HepG2 (cell line): Measurements from ENCODE around the gene NTN5. TPM values are rescaled to one million over a fixed set of nuclear protein-coding genes. Genes with fewer than 3 reads are reported as not detected.

ENCODE experiments used
- AGO2 ChIP-seq: fragments of 200-400 bp; formaldehyde crosslinking; optimal IDR thresholded peaks from 2 replicates; pipeline ENCODE3; 2017; ENCODE audit warnings: mild to moderate bottlenecking, low read depth, low read length, moderate library complexity
- ARNTL ChIP-seq: sonication (generic); formaldehyde crosslinking; IDR thresholded peaks from 2 replicates; pipeline ENCODE4 v1.4.0; 2020; ENCODE audit warnings: mild to moderate bottlenecking, missing genetic modification reagents
- FOXK1 ChIP-seq: sonication (generic); formaldehyde crosslinking; IDR thresholded peaks from 2 replicates; pipeline ENCODE4 v1.4.0; 2020; ENCODE audit warnings: low read depth, missing genetic modification reagents, borderline replicate concordance
- GABPB1 ChIP-seq: IDR thresholded peaks from 2 replicates; pipeline ENCODE4 v1.6.1; 2016; ENCODE audit warnings: mild to moderate bottlenecking, missing genetic modification reagents, moderate library complexity, missing compliant biosample characterization
- HIVEP1 ChIP-seq: sonication (generic); formaldehyde crosslinking; IDR thresholded peaks from 2 replicates; pipeline ENCODE4 v1.4.0; 2020; ENCODE audit warnings: mild to moderate bottlenecking, missing genetic modification reagents
- HNRNPH1 ChIP-seq: fragments of 200-400 bp; formaldehyde crosslinking; optimal IDR thresholded peaks from 2 replicates; pipeline ENCODE3; 2017; ENCODE audit warnings: mild to moderate bottlenecking, low read depth, low read length
- MAFG ChIP-seq: sonication (generic); formaldehyde crosslinking; IDR thresholded peaks from 2 replicates; pipeline ENCODE4 v1.5.1; 2020; ENCODE audit warnings: mild to moderate bottlenecking, missing genetic modification reagents
- NFYC ChIP-seq: IDR thresholded peaks from 2 replicates; pipeline ENCODE4 v1.6.1; 2016; ENCODE audit warnings: missing genetic modification reagents, missing compliant biosample characterization
- POLR2A ChIP-seq, 2 experiments: IDR thresholded peaks; 2 replicates each; pipeline ENCODE4 v1.6.1; 2011; ENCODE audit warnings: low read depth in 2 of 2, low read length in 2 of 2, mild to moderate bottlenecking in 1 of 2, moderate library complexity in 1 of 2; ENCODE audit not compliant: insufficient read depth in 1 of 2
- POLR2AphosphoS2 ChIP-seq: IDR thresholded peaks from 2 replicates; pipeline ENCODE4 v1.6.1; 2011; ENCODE audit warnings: low read depth, low read length, improper control_type of control experiment
- REL ChIP-seq: sonication (generic); formaldehyde crosslinking; conservative IDR thresholded peaks from 2 replicates; pipeline ENCODE4 v1.8.0; 2022; ENCODE audit warnings: mild to moderate bottlenecking, missing genetic modification reagents, moderate library complexity
- RFX3 ChIP-seq: IDR thresholded peaks from 2 replicates; pipeline ENCODE4 v1.6.1; 2016; ENCODE audit warnings: missing biosample characterization, missing genetic modification reagents
- SIN3A ChIP-seq: IDR thresholded peaks from 2 replicates; pipeline ENCODE4 v1.6.1; 2011; ENCODE audit warnings: low read depth, mild to moderate bottlenecking, control low read depth, low read length, borderline replicate concordance
- SMAD9 ChIP-seq: sonication (generic); formaldehyde crosslinking; IDR thresholded peaks from 2 replicates; pipeline ENCODE4 v1.5.1; 2020; ENCODE audit warnings: mild to moderate bottlenecking, missing genetic modification reagents
- SOX5 ChIP-seq: IDR thresholded peaks from 2 replicates; pipeline ENCODE4 v1.6.1; 2016; ENCODE audit warnings: borderline replicate concordance
- ZBTB1 ChIP-seq: sonication (generic); formaldehyde crosslinking; IDR thresholded peaks from 2 replicates; pipeline ENCODE4 v1.4.0; 2020; ENCODE audit warnings: missing genetic modification reagents, borderline replicate concordance
- ZBTB14 ChIP-seq: sonication (generic); formaldehyde crosslinking; IDR thresholded peaks from 2 replicates; pipeline ENCODE4 v1.4.0; 2020; ENCODE audit warnings: missing genetic modification reagents
- ZBTB3 ChIP-seq: sonication (generic); formaldehyde crosslinking; IDR thresholded peaks from 2 replicates; pipeline ENCODE4 v1.4.0; 2020; ENCODE audit warnings: low read depth, mild to moderate bottlenecking, moderate library complexity, missing genetic modification reagents, borderline replicate concordance
- ZNF33A ChIP-seq: sonication (generic); formaldehyde crosslinking; IDR thresholded peaks from 2 replicates; pipeline ENCODE4 v1.5.1; 2020; ENCODE audit warnings: missing genetic modification reagents, mild to moderate bottlenecking, moderate library complexity, borderline replicate concordance
- polyA plus RNA-seq, 8 experiments: library from polyadenylated mRNA; depleted of rRNA in 3 of 8; stranded (reverse) in 7 of 8; unstranded in 1 of 8; fragments of >200 nt; fragmentation: Illumina TruSeq in 4 of 8; extraction: Trizol in 4 of 8; gene quantifications; 2 replicates each; pipeline versions ENCODE4 v1.2.1 to v1.2.3, GENCODE V29; 2011 to 2016; ENCODE audit warnings: low read depth in 4 of 8, missing spikeins in 1 of 8, mixed read lengths in 1 of 8; ENCODE audit not compliant: insufficient read depth in 1 of 8
- total RNA-seq, 5 experiments: library from RNA; depleted of rRNA; stranded (reverse); fragments of >200 nt; fragmentation: Illumina TruSeq; extraction: Trizol; gene quantifications; 2 replicates each; pipeline ENCODE4 v1.2.3, GENCODE V29; 2016; ENCODE audit warnings: low read depth in 1 of 5
- TF ChIP-seq, protein P1 (sequence below): sonication (generic); formaldehyde crosslinking; IDR thresholded peaks from 2 replicates; pipeline ENCODE4 v1.4.0; 2020; ENCODE audit warnings: missing genetic modification reagents
- TF ChIP-seq, protein P2 (sequence below): IDR thresholded peaks from 2 replicates; pipeline ENCODE4 v1.6.1; 2016; ENCODE audit warnings: mild to moderate bottlenecking
- TF ChIP-seq, protein P3 (sequence below): sonication (generic); formaldehyde crosslinking; IDR thresholded peaks from 2 replicates; pipeline ENCODE4 v1.4.0; 2020; ENCODE audit warnings: mild to moderate bottlenecking, low read depth, missing genetic modification reagents
- TF ChIP-seq, protein P4 (sequence below): sonication (generic); formaldehyde crosslinking; IDR thresholded peaks from 2 replicates; pipeline ENCODE4 v1.4.0; 2020; ENCODE audit warnings: mild to moderate bottlenecking, low read depth, missing genetic modification reagents

Gene NTN5
- total and polyA plus RNA-seq, 2 of the 13 experiments (the other 11 are each of a cell fraction or from before 2014, with no cell fraction given), result 0.05 TPM; not detected in 1

DNA sequence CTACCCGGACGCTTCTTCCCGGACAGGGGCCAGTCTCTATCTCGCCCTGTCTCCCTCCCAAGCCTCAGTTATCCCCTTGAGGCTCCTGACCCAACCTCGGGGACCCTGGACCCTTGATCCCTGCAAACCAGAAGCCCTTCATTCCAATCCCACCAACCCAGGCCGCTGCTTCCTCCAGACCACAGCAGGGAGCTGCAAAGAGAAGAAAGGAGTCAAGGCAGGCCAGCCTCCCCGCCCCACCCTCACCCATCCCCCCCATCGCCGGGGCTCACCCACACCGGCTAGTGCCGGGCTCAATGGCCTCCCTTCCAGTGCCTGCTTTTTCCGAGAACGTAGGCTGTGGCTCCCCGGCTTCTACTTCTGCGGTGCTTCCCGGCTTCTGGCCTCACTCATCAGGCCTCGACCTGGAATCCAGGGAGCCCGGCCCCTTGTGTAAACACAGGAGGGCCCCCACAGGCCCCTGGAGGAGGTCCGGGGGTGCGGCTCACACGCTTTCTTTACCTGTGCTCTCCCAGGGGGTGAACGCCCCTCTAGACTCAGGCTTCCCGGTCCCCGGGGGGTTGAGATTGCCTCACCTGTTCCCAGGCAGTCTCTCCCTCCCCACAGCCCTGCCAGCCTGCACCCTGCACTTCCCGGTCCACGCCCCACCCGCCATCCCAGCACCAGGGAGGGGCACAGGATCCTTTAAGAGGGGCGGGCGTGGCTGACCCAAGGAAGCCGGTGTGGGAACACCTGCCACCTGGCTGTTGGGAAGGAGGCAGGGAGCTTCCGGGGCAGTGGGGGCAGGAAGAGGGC is 58.2 kb downstream of the NTN5 start, which contains the start of gene FAM83E (continued):
- TF ChIP-seq, protein P1, sequence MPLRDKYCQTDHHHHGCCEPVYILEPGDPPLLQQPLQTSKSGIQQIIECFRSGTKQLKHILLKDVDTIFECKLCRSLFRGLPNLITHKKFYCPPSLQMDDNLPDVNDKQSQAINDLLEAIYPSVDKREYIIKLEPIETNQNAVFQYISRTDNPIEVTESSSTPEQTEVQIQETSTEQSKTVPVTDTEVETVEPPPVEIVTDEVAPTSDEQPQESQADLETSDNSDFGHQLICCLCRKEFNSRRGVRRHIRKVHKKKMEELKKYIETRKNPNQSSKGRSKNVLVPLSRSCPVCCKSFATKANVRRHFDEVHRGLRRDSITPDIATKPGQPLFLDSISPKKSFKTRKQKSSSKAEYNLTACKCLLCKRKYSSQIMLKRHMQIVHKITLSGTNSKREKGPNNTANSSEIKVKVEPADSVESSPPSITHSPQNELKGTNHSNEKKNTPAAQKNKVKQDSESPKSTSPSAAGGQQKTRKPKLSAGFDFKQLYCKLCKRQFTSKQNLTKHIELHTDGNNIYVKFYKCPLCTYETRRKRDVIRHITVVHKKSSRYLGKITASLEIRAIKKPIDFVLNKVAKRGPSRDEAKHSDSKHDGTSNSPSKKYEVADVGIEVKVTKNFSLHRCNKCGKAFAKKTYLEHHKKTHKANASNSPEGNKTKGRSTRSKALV (CRISPR knock-in tag), result no peak
- 0 out of 2 replicates have a peak, but pooled peaks have one; percentile 28 for TF ChIP-seq REL (CRISPR knock-in tag)
- TF ChIP-seq, protein P2, sequence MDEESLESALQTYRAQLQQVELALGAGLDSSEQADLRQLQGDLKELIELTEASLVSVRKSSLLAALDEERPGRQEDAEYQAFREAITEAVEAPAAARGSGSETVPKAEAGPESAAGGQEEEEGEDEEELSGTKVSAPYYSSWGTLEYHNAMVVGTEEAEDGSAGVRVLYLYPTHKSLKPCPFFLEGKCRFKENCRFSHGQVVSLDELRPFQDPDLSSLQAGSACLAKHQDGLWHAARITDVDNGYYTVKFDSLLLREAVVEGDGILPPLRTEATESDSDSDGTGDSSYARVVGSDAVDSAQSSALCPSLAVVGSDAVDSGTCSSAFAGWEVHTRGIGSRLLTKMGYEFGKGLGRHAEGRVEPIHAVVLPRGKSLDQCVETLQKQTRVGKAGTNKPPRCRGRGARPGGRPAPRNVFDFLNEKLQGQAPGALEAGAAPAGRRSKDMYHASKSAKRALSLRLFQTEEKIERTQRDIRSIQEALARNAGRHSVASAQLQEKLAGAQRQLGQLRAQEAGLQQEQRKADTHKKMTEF (CRISPR knock-in tag), result 0 out of 2 replicates have a peak, but pooled peaks have one; percentile 25
- no peak for TF ChIP-seq ARNTL (CRISPR knock-in tag)
- TF ChIP-seq SOX5 (CRISPR knock-in tag), result no peak
- TF ChIP-seq ZBTB3 (CRISPR knock-in tag), result no peak
- TF ChIP-seq SMAD9 (CRISPR knock-in tag), result no peak
- peak in 1 of 2 experiments; percentile 37; a peak in 3 of 4 replicates for TF ChIP-seq POLR2A (IDR thresholded peaks at IDR 0.05; ENCODE audit: insufficient read depth in 1 of 2, low read depth in 2 of 2, low read length in 2 of 2)
- 0 out of 2 replicates have a peak, but pooled peaks have one; percentile 9 for TF ChIP-seq GABPB1
- no peak for TF ChIP-seq HIVEP1 (CRISPR knock-in tag)
- TF ChIP-seq, protein P3, sequence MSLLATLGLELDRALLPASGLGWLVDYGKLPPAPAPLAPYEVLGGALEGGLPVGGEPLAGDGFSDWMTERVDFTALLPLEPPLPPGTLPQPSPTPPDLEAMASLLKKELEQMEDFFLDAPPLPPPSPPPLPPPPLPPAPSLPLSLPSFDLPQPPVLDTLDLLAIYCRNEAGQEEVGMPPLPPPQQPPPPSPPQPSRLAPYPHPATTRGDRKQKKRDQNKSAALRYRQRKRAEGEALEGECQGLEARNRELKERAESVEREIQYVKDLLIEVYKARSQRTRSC (CRISPR knock-in tag), result no peak
- TF ChIP-seq ZBTB14 (CRISPR knock-in tag), result no peak
- peak; percentile 9 for TF ChIP-seq HNRNPH1
- TF ChIP-seq MAFG (CRISPR knock-in tag), result no peak
- TF ChIP-seq ZNF33A, result no peak
- peak; percentile 100 for TF ChIP-seq AGO2
- TF ChIP-seq SIN3A, result no peak
- no peak for TF ChIP-seq ZBTB1 (CRISPR knock-in tag)
- TF ChIP-seq POLR2AphosphoS2, result peak; percentile 85; the same call in 1 of the 2 replicates
- no peak for TF ChIP-seq FOXK1 (CRISPR knock-in tag)
- no peak for TF ChIP-seq NFYC (CRISPR knock-in tag)
- TF ChIP-seq, protein P4, sequence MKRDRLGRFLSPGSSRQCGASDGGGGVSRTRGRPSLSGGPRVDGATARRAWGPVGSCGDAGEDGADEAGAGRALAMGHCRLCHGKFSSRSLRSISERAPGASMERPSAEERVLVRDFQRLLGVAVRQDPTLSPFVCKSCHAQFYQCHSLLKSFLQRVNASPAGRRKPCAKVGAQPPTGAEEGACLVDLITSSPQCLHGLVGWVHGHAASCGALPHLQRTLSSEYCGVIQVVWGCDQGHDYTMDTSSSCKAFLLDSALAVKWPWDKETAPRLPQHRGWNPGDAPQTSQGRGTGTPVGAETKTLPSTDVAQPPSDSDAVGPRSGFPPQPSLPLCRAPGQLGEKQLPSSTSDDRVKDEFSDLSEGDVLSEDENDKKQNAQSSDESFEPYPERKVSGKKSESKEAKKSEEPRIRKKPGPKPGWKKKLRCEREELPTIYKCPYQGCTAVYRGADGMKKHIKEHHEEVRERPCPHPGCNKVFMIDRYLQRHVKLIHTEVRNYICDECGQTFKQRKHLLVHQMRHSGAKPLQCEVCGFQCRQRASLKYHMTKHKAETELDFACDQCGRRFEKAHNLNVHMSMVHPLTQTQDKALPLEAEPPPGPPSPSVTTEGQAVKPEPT (CRISPR knock-in tag), result no peak
- TF ChIP-seq RFX3 (CRISPR knock-in tag), result no peak
